Prostate gland (tissue), 2 donors: Measurements from ENCODE around the gene ADAD2. TPM values are rescaled to one million over a fixed set of nuclear protein-coding genes. Genes with fewer than 3 reads are reported as not detected.

Source experiments
- DNase-seq: peaks from one replicate; pipeline ENCODE4 v3.0.0-alpha.2; 2019; ENCODE audit warnings: low spot score
- H3K27ac ChIP-seq, 2 donors: fragments of 200-600 bp; sonication (generic); 2 replicates each; pipeline ENCODE4 v1.5.1; 2017 to 2019
- H3K27me3 ChIP-seq: fragments of 200-600 bp; sonication (generic); replicated peaks from 2 replicates; pipeline ENCODE4 v1.5.1; 2019; ENCODE audit not compliant: insufficient read depth
- H3K36me3 ChIP-seq, 2 donors: fragments of 200-600 bp; sonication (generic); 1 replicate in 1 of 2; 2 replicates in 1 of 2; pipeline versions ENCODE4 v1.5.1 to v1.8.1; 2017 to 2019
- H3K4me1 ChIP-seq: fragments of 200-600 bp; sonication (generic); replicated peaks from 2 replicates; pipeline ENCODE4 v1.5.1; 2019
- H3K4me3 ChIP-seq, 2 donors: fragments of 200-600 bp; sonication (generic); 2 replicates each; pipeline ENCODE4 v1.5.1; 2017 to 2019
- H3K9me3 ChIP-seq: fragments of 200-600 bp; sonication (generic); 2 replicates; pipeline ENCODE4 v1.5.1; 2017
- CTCF ChIP-seq, 4 experiments: fragments of 200-600 bp in 2 of 4; fragments of 450-650 bp in 2 of 4; sonication (generic) in 2 of 4; IDR thresholded peaks; 1 replicate in 3 of 4; 2 replicates in 1 of 4; pipeline ENCODE4 v1.5.1; 2016 to 2019; ENCODE audit warnings: antibody characterized with exemption in 4 of 4, mild to moderate bottlenecking in 2 of 4, moderate library complexity in 2 of 4
- POLR2A ChIP-seq: fragments of 450-650 bp; IDR thresholded peaks from one replicate; pipeline ENCODE4 v1.6.1; 2016; ENCODE audit warnings: antibody characterized with exemption, mild to moderate bottlenecking
- POLR2AphosphoS5 ChIP-seq: sonication (generic); formaldehyde crosslinking; IDR thresholded peaks from one replicate; pipeline ENCODE4 v1.6.1; 2017; ENCODE audit warnings: antibody characterized with exemption
- WGBS: methylation state at CpG from one replicate; pipeline ENCODE4 v1.1.5; 2018; 5-methylcytosine and 5-hydroxymethylcytosine counted together
- intact Hi-C: fragments of 100-400 bp; cut with DNase I; formaldehyde crosslinking; loops from one replicate; pipeline ENCODE4 v1.14.2; 2022
- total RNA-seq, 2 donors: library from RNA; depleted of rRNA; stranded (reverse); fragments of >200 nt; gene quantifications; one replicate each; pipeline ENCODE4 v1.1.0, GENCODE V29; 2016

Gene ADAD2
- total RNA-seq, 2 donors from 2014 or later = 0.91 to 47.7 TPM

DNA sequence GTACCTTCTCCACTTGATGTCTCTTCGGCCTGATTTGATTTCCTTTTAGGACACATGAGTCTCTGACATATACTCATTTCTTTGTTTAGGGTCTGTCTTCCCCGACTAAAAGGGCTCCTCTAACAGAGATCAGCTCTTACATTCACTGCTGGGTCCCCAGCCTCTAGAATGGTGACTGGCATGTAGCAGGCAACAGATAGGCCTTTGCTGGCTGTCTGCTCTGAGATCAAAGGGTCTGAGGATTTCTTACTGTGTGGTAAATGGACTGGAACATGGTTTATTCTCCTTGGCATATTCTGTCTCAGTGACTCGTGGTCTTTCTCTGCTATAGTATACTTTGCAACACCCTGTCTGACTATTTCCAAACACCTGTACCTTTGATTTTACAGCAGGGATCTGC lies 29.2 kb upstream of the ADAD2 start:
- no peak overlapping the region for H3K27ac ChIP-seq
- no peak overlapping the region for H3K4me3 ChIP-seq
- no peaks in the 10 kb centered on the region for H3K4me1 ChIP-seq
- TF ChIP-seq POLR2A (no peak), CTCF (IDR thresholded peaks at IDR 0.05) (no peak), POLR2AphosphoS5 (no peak)
- intact Hi-C loops = no loop called here
- no peaks in the 10 kb centered on the region for H3K9me3 ChIP-seq
- H3K27me3 ChIP-seq = peaks cover 3% of the 10 kb centered on the region
- no peaks in the 10 kb centered on the region for H3K36me3 ChIP-seq
- DNase-seq = no peak
- 48% methylated on average over 3 of the region's 3 CpGs for WGBS

DNA sequence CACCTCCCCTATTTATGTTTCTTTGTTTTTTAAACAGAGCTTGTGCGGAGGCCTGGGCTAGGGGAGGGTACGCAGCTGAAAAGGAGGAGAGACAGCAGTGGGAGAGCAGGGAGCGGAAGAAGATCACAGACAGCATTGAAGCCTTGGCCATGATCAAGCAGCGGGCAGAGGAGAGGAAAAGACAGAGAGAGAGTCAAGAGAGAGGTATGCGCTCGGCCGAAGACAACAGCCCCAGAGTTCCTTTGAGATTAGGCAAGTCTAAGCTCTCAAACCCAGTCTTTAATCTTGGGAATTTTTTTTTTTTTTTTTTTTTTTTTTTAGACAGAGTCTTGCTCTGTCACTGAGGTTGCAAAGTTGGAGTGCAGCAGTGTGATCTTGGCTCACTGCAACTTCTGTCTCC lies 25.2 kb upstream of the ADAD2 start:
- H3K36me3 ChIP-seq = no peaks in the 10 kb centered on the region
- no peak overlapping the region for H3K4me3 ChIP-seq
- H3K27me3 ChIP-seq = peaks cover 3% of the 10 kb centered on the region
- 92% methylated on average over 7 of the region's 7 CpGs for WGBS
- TF ChIP-seq POLR2AphosphoS5 (no peak), POLR2A (no peak), CTCF (IDR thresholded peaks at IDR 0.05) (no peak)
- no peaks in the 10 kb centered on the region for H3K4me1 ChIP-seq
- intact Hi-C loops = no loop called here
- H3K27ac ChIP-seq = no peak overlapping the region
- no peaks in the 10 kb centered on the region for H3K9me3 ChIP-seq
- DNase-seq = no peak

GRCh38 chr16:84166796-84167695 lies 23.9 kb upstream of the ADAD2 start:
- Histone ChIP-seq H3K36me3 (no peaks in the 10 kb centered on the region), H3K4me3 (no peak overlapping the region), H3K9me3 (no peaks in the 10 kb centered on the region), H3K4me1 (no peaks in the 10 kb centered on the region), H3K27ac (no peak overlapping the region), H3K27me3 (no peaks in the 10 kb centered on the region)
- WGBS = 84% methylated on average over 13 of the region's 13 CpGs
- intact Hi-C loops = no loop called here
- no peak for TF ChIP-seq POLR2AphosphoS5
- no peak for TF ChIP-seq CTCF (IDR thresholded peaks at IDR 0.05)
- no peak for TF ChIP-seq POLR2A
- no peak for DNase-seq

DNA sequence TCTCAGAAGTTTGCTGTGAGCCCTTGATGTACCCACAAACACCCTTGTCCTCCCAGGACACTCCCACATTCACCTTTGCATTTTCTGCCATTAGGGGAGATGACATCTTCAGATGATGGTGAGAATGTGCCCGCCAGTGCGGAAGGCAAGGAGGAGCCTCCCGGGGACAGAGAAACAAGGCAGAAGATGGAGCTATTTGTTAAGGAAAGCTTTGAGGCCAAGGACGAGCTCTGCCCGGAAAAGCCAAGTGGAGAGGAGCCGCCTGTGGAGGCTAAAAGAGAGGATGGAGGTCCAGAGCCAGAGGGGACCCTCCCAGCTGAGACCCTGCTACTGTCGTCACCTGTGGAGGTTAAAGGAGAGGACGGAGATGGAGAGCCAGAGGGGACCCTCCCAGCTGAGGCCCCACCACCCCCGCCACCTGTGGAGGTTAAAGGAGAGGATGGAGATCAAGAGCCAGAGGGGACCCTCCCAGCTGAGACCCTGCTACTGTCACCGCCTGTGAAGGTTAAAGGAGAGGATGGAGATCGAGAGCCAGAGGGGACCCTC lies 21.1 kb upstream of the ADAD2 start:
- Histone ChIP-seq H3K9me3 (no peaks in the 10 kb centered on the region), H3K36me3 (no peaks in the 10 kb centered on the region), H3K27me3 (no peaks in the 10 kb centered on the region), H3K27ac (no peak overlapping the region), H3K4me1 (no peaks in the 10 kb centered on the region), H3K4me3 (no peak overlapping the region)
- intact Hi-C loops = loop anchor here (10.0 kb wide), 1 partner anchor 205 kb away; the partner anchor contains the start of gene NECAB2
- WGBS = 72% methylated on average over 11 of the region's 11 CpGs
- no peak for DNase-seq
- no peak for TF ChIP-seq POLR2AphosphoS5
- no peak for TF ChIP-seq CTCF (IDR thresholded peaks at IDR 0.05)
- TF ChIP-seq POLR2A = no peak

DNA sequence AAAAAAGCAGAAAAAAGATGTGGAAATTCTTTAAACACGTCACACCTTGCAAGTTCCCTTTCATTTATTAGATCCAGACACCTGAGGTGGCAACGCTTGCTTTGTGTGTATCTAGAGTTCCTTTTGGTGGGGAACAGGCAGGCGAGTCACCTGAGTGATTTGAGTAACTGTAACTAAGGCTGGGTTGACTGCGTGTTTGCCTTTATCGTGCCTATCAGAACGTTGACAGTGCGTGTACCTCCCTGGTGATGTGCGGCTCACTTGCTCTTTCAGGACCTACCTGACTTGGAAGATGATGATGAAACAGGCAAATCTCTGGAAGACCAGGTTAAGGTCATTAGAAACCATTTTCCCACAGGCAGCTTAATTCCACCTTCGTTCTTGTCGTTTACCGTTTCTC lies 16.6 kb upstream of the ADAD2 start:
- no peaks in the 10 kb centered on the region for H3K27me3 ChIP-seq

More for the DNA sequence above, 16.6 kb upstream of the ADAD2 start:
- Histone ChIP-seq H3K27ac (no peak overlapping the region), H3K4me3 (no peak overlapping the region), H3K9me3 (no peaks in the 10 kb centered on the region), H3K4me1 (peaks cover 6% of the 10 kb centered on the region), H3K36me3 (peaks cover 0 to 7% of the 10 kb centered on the region in 2 donors)
- no peak for DNase-seq
- intact Hi-C loops = loop anchor here (10.0 kb wide), 1 partner anchor 210 kb away; the partner anchor contains the start of gene NECAB2
- WGBS = 84% methylated on average over 11 of the region's 11 CpGs
- TF ChIP-seq POLR2A (no peak), CTCF (IDR thresholded peaks at IDR 0.05) (no peak)
